SU-DHL-6 (cell line): ENCODE measurements around the gene NR2F6.
"Not testable (repeated sequence)": the region's sequence is repeated elsewhere in the genome, so short reads cannot be mapped to it uniquely, and the experiment has no call there.

Experiments used
- H2AFZ ChIP-seq: fragments of 200-600 bp; sonication (generic); 2 replicates; pipeline ENCODE4 v1.6.1; 2014; ENCODE audit warnings: low read depth, mild to moderate bottlenecking, moderate library complexity, mixed read lengths, antibody characterized with exemption, low read length; ENCODE audit not compliant: severe bottlenecking
- H3F3A ChIP-seq: fragments of 200-600 bp; shearing (Covaris generic); 2 replicates; pipeline ENCODE4 v1.6.0; 2016; ENCODE audit warnings: antibody characterized with exemption, mild to moderate bottlenecking; ENCODE audit not compliant: insufficient read depth
- H3K27ac ChIP-seq: fragments of 200-600 bp; sonication (generic); 2 replicates; pipeline ENCODE4 v1.5.1; 2016; ENCODE audit warnings: low read depth, mild to moderate bottlenecking, low read length, moderate library complexity, mixed read lengths
- H3K27me3 ChIP-seq: fragments of 200-600 bp; sonication (generic), shearing (Covaris generic); 2 replicates; pipeline ENCODE4 v1.6.0; 2014; ENCODE audit warnings: mild to moderate bottlenecking, low read length
- H3K36me3 ChIP-seq: fragments of 200-600 bp; sonication (generic); 2 replicates; pipeline ENCODE4 v1.6.1; 2014; ENCODE audit warnings: mild to moderate bottlenecking, low read length, mixed read lengths
- H3K4me2 ChIP-seq: fragments of 300-600, 200-600 bp; shearing (Covaris generic), sonication (generic); 2 replicates; pipeline ENCODE4 v1.6.0; 2014; ENCODE audit warnings: low read length, low read depth, mild to moderate bottlenecking; ENCODE audit not compliant: poor library complexity, severe bottlenecking
- H3K4me3 ChIP-seq: fragments of 200-600 bp; sonication (generic); 2 replicates; pipeline ENCODE4 v1.5.1; 2014; ENCODE audit warnings: antibody characterized with exemption, low read length, mild to moderate bottlenecking, mixed read lengths; ENCODE audit not compliant: insufficient read depth, poor library complexity, severe bottlenecking
- H3K79me2 ChIP-seq: fragments of 200-600 bp; sonication (generic); 2 replicates; pipeline ENCODE4 v1.6.1; 2014; ENCODE audit warnings: mild to moderate bottlenecking, low read length, moderate library complexity; ENCODE audit not compliant: insufficient read depth
- H3K9ac ChIP-seq: fragments of 200-600 bp; sonication (generic); 2 replicates; pipeline ENCODE4 v1.7.0; 2014; ENCODE audit warnings: mild to moderate bottlenecking, low read length
- H3K9me2 ChIP-seq: fragments of 200-600 bp; sonication (generic); replicated peaks from 2 replicates; pipeline ENCODE4 v1.6.1; 2014; ENCODE audit warnings: low read length; ENCODE audit not compliant: insufficient read depth
- H3K9me3 ChIP-seq: fragments of 200-600 bp; sonication (generic); 2 replicates; pipeline ENCODE4 v1.6.1; 2014; ENCODE audit warnings: low read length, mixed read lengths; ENCODE audit not compliant: insufficient read depth
- H4K20me1 ChIP-seq: fragments of 200-600 bp; sonication (generic); 2 replicates; pipeline ENCODE4 v1.6.1; 2014; ENCODE audit warnings: low read depth, mild to moderate bottlenecking, antibody characterized with exemption, low read length, moderate library complexity, mixed read lengths
- EZH2phosphoT487 ChIP-seq: fragments of 200-600 bp; sonication (generic), shearing (Covaris generic); conservative IDR thresholded peaks from 2 replicates; pipeline ENCODE4 v1.6.1; 2018; ENCODE audit warnings: mild to moderate bottlenecking, antibody characterized with exemption, low read length, moderate library complexity, mixed read lengths
- TF ChIP-seq, protein P1 (sequence below): fragments of 200-600 bp; sonication (generic); IDR thresholded peaks from one replicate; pipeline ENCODE4 v1.5.1; 2017; ENCODE audit warnings: antibody characterized with exemption, mild to moderate bottlenecking, low read length, moderate library complexity; ENCODE audit not compliant: insufficient read depth, poor library complexity, severe bottlenecking

NR2F6 gene

DNA sequence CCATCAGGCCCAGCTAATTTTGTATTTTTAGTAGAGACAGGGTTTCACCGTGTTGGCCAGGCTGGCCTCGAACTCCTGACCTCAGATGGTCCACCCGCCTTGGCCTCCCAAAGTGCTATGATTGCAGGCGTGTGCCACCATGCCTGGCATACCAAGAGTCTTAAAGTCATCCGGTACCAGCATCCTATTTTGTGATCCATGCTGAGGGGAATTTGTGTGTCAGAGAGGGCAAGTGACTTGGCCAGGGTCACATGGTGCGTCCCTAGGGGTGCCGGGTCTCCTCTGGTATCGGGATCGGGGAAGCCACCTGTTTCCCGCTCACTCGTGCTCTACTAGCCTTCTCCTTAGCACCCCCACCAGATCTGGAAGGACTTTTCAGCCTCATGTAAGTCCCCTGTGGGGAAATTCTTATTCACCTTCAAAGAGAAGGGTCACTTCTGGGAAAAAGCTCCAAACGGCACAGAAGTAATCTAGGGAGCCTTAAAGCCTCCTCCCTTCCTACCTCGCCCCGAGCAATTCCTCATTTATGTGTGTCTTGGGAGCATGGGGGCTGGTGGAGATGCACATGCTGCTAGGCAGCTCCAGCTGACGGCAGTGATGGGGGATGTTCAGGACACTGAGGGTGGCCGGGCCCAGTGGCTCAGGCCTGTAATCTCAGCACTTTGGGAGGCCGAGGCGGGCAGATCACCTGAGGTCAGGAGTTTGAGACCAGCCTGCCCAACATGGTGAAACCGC lies 29.9 kb upstream of the NR2F6 start:
- TF ChIP-seq, protein P1, sequence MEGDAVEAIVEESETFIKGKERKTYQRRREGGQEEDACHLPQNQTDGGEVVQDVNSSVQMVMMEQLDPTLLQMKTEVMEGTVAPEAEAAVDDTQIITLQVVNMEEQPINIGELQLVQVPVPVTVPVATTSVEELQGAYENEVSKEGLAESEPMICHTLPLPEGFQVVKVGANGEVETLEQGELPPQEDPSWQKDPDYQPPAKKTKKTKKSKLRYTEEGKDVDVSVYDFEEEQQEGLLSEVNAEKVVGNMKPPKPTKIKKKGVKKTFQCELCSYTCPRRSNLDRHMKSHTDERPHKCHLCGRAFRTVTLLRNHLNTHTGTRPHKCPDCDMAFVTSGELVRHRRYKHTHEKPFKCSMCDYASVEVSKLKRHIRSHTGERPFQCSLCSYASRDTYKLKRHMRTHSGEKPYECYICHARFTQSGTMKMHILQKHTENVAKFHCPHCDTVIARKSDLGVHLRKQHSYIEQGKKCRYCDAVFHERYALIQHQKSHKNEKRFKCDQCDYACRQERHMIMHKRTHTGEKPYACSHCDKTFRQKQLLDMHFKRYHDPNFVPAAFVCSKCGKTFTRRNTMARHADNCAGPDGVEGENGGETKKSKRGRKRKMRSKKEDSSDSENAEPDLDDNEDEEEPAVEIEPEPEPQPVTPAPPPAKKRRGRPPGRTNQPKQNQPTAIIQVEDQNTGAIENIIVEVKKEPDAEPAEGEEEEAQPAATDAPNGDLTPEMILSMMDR = no peak
- TF ChIP-seq EZH2phosphoT487 = no peak
- Histone ChIP-seq H3K36me3 (no peaks in the 10 kb centered on the region), H3K9ac (no peak overlapping the region), H3F3A (peaks cover 8% of the 10 kb centered on the region), H3K27me3 (no peaks in the 10 kb centered on the region), H3K4me2 (no peak overlapping the region), H2AFZ (no peak overlapping the region), H3K27ac (no peak overlapping the region), H3K9me2 (no peaks in the 10 kb centered on the region), H4K20me1 (no peaks in the 10 kb centered on the region), H3K79me2 (no peaks in the 10 kb centered on the region), H3K4me3 (no peak overlapping the region), H3K9me3 (no peaks in the 10 kb centered on the region)

DNA sequence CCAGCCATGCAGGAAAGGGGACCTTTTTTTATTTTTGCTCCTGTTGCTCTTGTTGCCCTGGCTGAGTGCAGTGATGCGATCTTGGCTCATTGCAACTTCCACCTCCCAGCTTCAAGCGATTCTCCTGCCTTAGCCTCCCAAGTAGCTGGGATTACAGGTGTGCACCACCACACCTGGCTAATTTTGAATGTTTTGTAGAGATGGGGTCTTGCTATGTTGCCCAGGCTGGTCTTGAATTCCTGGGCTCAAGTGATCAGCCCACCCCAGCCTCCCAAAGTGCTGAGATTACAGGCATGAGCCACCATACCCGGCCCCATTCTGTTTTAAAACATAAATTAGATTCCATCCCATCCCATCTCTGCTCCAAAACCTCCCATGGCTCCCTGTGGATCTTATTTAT lies 29.2 kb upstream of the NR2F6 start:
- not testable (repeated sequence) for H3K27me3 ChIP-seq, H3K27ac ChIP-seq, H3K79me2 ChIP-seq, H3K36me3 ChIP-seq, H3K9me3 ChIP-seq, H4K20me1 ChIP-seq, H3K4me3 ChIP-seq, H2AFZ ChIP-seq, H3F3A ChIP-seq, H3K4me2 ChIP-seq, H3K9me2 ChIP-seq, H3K9ac ChIP-seq

DNA sequence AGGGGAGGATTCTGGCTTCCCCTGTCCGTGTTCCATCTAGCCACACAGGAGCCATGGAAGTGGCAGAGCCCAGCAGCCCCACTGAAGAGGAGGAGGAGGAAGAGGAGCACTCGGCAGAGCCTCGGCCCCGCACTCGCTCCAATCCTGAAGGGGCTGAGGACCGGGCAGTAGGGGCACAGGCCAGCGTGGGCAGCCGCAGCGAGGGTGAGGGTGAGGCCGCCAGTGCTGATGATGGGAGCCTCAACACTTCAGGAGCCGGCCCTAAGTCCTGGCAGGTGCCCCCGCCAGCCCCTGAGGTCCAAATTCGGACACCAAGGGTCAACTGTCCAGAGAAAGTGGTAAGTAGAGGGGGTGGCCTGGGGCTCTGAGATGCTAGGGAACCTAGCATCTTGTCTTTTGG lies 23.0 kb upstream of the NR2F6 start:
- Histone ChIP-seq H3F3A (peaks cover 9% of the 10 kb centered on the region), H3K27me3 (no peaks in the 10 kb centered on the region), H3K4me2 (no peak overlapping the region), H3K9me3 (no peaks in the 10 kb centered on the region), H3K36me3 (no peaks in the 10 kb centered on the region), H4K20me1 (no peaks in the 10 kb centered on the region), H3K9me2 (no peaks in the 10 kb centered on the region), H3K79me2 (peaks cover 12% of the 10 kb centered on the region; the same call in 1 of the 2 replicates), H3K9ac (peak overlapping the region; percentile 79; the same call in 1 of the 2 replicates), H3K4me3 (no peak overlapping the region), H2AFZ (no peak overlapping the region), H3K27ac (no peak overlapping the region)
- no peak for TF ChIP-seq EZH2phosphoT487
- TF ChIP-seq, protein P1 = no peak

DNA sequence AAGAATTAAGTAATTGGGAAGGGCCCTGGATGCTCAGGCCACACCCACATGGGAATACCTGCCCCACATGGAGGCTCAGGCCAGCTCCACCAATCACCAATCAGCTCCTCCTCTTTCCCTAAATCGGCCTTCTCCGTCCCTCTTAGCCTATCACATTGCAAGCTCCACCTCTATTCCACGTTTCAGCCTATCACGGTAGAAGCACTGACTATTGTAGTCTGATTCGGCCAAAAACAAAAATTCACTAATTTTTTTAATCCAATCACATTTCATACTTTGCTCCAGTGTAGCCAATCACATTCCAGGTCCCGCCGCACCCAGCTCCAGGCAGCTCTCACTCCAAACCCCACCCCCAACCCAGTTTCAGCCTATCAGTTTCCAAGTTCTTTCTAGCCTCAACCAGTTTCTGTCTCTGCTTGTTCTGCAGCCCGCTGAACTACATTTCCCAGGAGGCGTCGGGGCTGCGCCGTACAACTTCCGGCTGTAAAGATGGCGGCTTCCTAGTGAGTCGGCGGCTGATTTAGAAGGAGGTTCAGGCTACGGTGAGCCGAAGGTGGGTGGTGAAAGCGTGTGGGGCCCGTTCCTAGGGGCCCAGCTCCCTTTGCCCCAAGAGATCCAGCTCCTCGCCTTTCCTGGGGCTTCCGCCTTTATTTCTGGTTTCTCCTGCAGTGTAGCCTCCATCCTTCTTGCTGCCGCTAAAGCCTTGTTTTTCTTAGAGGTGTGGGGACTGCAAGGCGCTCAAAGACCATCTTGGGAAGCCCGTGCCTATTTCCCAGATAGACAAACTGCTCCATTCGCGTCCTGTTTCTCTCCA lies 21.5 kb upstream of the NR2F6 start, which contains the start of gene BABAM1:
Gene BABAM1 (plus strand): TSS at position 469 of the 814 bp plus-strand sequence. CDS start 1,364 bp downstream, outside the sequence.
- H3F3A ChIP-seq = peaks cover 13% of the 10 kb centered on the region
- H3K9me3 ChIP-seq = no peaks in the 10 kb centered on the region
- H3K9me2 ChIP-seq = no peaks in the 10 kb centered on the region
- H3K4me2 ChIP-seq = peak within 1 kb of the TSS; percentile 97
- TF ChIP-seq EZH2phosphoT487 = no peak
- TF ChIP-seq, protein P1 = no peak
- H3K36me3 ChIP-seq = no peaks in the 10 kb centered on the region
- H3K9ac ChIP-seq = peak within 1 kb of the TSS; percentile 79
- peak within 1 kb of the TSS; percentile 80 for H3K4me3 ChIP-seq
- H3K79me2 ChIP-seq = peaks cover 12% of the 10 kb centered on the region; the same call in 1 of the 2 replicates
- H3K27ac ChIP-seq = peak within 1 kb of the TSS; percentile 98
- H3K27me3 ChIP-seq = no peaks in the 10 kb centered on the region
- no peaks in the 10 kb centered on the region for H4K20me1 ChIP-seq
- peak within 1 kb of the TSS; percentile 29 for H2AFZ ChIP-seq
